ENCODE results near the gene AKIRIN2. TPM values are rescaled to one million over a fixed set of nuclear protein-coding genes. Genes with fewer than 3 reads are reported as not detected.

Gene AKIRIN2
- total RNA-seq, 6 experiments from 2014 or later, result 10.6 to 25.3 (median 18.6) TPM

GRCh38 chr6:87742106-87742505 lies 40.1 kb upstream of the AKIRIN2 start:
- Histone ChIP-seq H3K36me3 (no peaks in the 10 kb centered on the region), H3K4me3 (no peak overlapping the region), H3K9me3 (no peaks in the 10 kb centered on the region), H3K4me1 (no peaks in the 10 kb centered on the region), H3K27ac (no peak overlapping the region), H3K27me3 (no peaks in the 10 kb centered on the region)
- peak; percentile 44 to 62 (median 52) for ATAC-seq
- DNase-seq, result no peak
- 52% methylated on average over 2 of the region's 2 CpGs for WGBS (ENCODE audit: insufficient coverage, low coverage, low lambda C conversion rate, missing lambda C conversion rate)
- TF ChIP-seq POLR2A (IDR thresholded peaks at IDR 0.05), result no peak
- no peak for TF ChIP-seq CTCF (IDR thresholded peaks at IDR 0.05)
- intact Hi-C loops (cut with DNase I), result no loop called here

- WGBS (ENCODE audit: insufficient coverage, low coverage, low lambda C conversion rate, missing lambda C conversion rate), result 85% methylated on average over 9 of the region's 9 CpGs
- intact Hi-C loops (cut with DNase I), result no loop called here
- Histone ChIP-seq H3K4me1 (no peaks in the 10 kb centered on the region), H3K36me3 (no peaks in the 10 kb centered on the region), H3K4me3 (no peak overlapping the region), H3K27me3 (no peaks in the 10 kb centered on the region), H3K27ac (no peak overlapping the region), H3K9me3 (no peaks in the 10 kb centered on the region)
- no peak for DNase-seq
- TF ChIP-seq POLR2A (IDR thresholded peaks at IDR 0.05) (no peak), CTCF (IDR thresholded peaks at IDR 0.05) (no peak)
- ATAC-seq, result no peak
Observed at GRCh38 chr6:87741001-87741650, 39.1 kb upstream of the AKIRIN2 start.

- no peak overlapping the region for H3K27ac ChIP-seq
- 72% methylated on average over 4 of the region's 4 CpGs for WGBS (ENCODE audit: insufficient coverage, low coverage, low lambda C conversion rate, missing lambda C conversion rate)
- H3K27me3 ChIP-seq, result no peaks in the 10 kb centered on the region
- TF ChIP-seq POLR2A (IDR thresholded peaks at IDR 0.05) (no peak), CTCF (IDR thresholded peaks at IDR 0.05) (no peak)
- H3K4me3 ChIP-seq, result no peak overlapping the region
- intact Hi-C loops (cut with DNase I), result no loop called here
- no peaks in the 10 kb centered on the region for H3K4me1 ChIP-seq
- no peak for ATAC-seq
- no peaks in the 10 kb centered on the region for H3K36me3 ChIP-seq
- no peaks in the 10 kb centered on the region for H3K9me3 ChIP-seq
- DNase-seq, result no peak
Observed at GRCh38 chr6:87738744-87739143, 36.7 kb upstream of the AKIRIN2 start.

- no peaks in the 10 kb centered on the region for H3K9me3 ChIP-seq
- 68% methylated on average over 3 of the region's 3 CpGs for WGBS (ENCODE audit: insufficient coverage, low coverage, low lambda C conversion rate, missing lambda C conversion rate)
- ATAC-seq (no peak), DNase-seq (no peak)
- H3K36me3 ChIP-seq, result no peaks in the 10 kb centered on the region
- H3K4me1 ChIP-seq, result no peaks in the 10 kb centered on the region
- no peak overlapping the region for H3K27ac ChIP-seq
- no peak for TF ChIP-seq CTCF (IDR thresholded peaks at IDR 0.05)
- no peak for TF ChIP-seq POLR2A (IDR thresholded peaks at IDR 0.05)
- no peaks in the 10 kb centered on the region for H3K27me3 ChIP-seq
- intact Hi-C loops (cut with DNase I), result no loop called here
- H3K4me3 ChIP-seq, result no peak overlapping the region
Observed at GRCh38 chr6:87738000-87738399, 36.0 kb upstream of the AKIRIN2 start.
